HG03565 (cell line): ENCODE measurements around the gene SLC38A2.
"Not testable (repeated sequence)": the region's sequence is repeated elsewhere in the genome, so short reads cannot be mapped to it uniquely, and the experiment has no call there.

ENCODE experiments used
- ATAC-seq: cut with Tn5 transposase; IDR thresholded peaks from one replicate; pipeline ENCODE4 v1.9.1; 2021; ENCODE audit warnings: mild to moderate bottlenecking, moderate library complexity; ENCODE audit not compliant: unreplicated experiment

SLC38A2 gene

GRCh38 chr12:46332260-46332659, 40.3 kb downstream of the SLC38A2 start:
- ATAC-seq, result no peak

- not testable (repeated sequence) for ATAC-seq
Measured at GRCh38 chr12:46325075-46325474, 47.5 kb downstream of the SLC38A2 start.

- no peak for ATAC-seq
Measured at GRCh38 chr12:46320731-46321130, 51.8 kb downstream of the SLC38A2 start.

GRCh38 chr12:46318037-46318436, 54.5 kb downstream of the SLC38A2 start:
- ATAC-seq, result no peak
